DMS153 (cell line): ENCODE results near the gene PLOD1.
"Not testable (repeated sequence)": the region's sequence is repeated elsewhere in the genome, so short reads cannot be mapped to it uniquely, and the experiment has no call there.

Experiments used
- DNase-seq: peaks from one replicate; lab custom pipeline; 2025; lab: John Stamatoyannopoulos, UW

PLOD1 gene

DNA sequence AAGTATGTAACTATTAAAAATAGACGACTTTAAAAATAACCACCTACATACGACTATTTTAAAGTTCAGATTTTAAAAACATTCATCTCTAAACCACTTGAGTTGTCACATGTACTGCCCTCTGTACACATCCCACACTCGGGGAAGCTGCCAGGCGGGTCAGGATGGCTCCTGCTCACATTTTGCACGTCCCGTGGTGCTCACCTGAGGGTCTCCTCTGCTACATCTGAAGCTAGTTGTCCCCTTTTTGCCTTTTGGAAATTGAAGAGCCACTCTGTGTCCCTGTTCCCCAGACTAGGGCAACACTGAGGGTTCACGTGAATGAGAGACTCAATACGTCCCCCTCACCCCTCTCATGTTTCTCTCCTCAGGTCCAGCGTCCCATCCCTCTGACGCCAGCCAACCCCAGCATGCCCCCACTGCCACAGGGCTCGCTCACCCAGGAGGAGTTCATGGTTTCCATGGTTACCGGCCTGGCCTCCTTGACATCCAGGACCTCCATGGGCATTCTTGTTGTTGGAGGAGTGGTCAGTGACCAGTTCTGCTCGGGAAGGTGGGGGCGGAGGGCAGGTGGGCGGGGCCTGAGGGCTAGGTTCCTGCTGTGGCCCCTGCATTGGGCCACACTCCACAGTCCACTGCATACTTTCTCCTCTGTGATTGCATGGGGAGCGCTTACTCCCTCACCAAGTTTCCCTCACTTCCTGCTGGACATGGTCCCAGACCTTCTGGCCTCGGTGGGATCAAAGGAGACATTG, 71.8 kb downstream of the PLOD1 start:
- no peak for DNase-seq

DNA sequence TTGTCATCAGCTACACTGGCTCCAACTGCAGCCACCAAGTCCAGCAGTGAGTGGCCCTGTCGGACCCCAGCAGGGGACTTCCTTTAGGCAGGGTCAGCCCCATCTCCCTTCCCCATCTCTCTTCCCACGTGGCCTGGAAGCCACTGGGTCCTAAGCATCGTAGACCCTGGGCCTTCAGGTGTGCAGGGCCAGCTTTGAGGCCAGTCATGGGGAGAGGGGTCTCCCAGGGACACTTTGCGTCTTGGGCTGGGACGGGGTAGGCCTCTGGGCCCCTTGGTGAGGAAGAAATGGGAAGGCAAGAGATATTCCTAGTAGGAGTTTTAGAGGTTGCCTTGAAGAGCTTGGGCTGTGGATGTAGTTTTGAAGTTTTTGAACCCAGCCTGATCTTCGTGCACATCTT, 72.7 kb downstream of the PLOD1 start:
- no peak for DNase-seq

DNA sequence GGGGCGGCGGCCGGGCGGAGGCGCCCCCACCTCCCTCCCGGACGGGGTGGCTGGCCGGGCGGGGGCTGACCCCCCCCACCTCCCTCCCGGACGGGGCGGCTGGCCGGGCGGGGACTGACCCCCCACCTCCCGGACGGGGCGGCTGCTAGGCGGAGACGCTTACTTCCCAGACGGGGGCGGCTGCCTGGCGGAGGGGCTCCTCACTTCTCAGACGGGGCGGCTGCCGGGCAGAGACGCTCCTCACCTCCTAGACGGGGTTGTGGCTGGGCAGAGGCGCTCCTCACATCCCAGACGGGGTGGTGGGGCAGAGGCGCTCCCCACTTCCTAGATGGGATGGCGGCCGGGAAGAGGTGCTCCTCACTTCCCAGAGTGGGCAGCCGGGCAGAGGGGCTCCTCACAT, 73.8 kb downstream of the PLOD1 start:
- DNase-seq, result not testable (repeated sequence)

DNA sequence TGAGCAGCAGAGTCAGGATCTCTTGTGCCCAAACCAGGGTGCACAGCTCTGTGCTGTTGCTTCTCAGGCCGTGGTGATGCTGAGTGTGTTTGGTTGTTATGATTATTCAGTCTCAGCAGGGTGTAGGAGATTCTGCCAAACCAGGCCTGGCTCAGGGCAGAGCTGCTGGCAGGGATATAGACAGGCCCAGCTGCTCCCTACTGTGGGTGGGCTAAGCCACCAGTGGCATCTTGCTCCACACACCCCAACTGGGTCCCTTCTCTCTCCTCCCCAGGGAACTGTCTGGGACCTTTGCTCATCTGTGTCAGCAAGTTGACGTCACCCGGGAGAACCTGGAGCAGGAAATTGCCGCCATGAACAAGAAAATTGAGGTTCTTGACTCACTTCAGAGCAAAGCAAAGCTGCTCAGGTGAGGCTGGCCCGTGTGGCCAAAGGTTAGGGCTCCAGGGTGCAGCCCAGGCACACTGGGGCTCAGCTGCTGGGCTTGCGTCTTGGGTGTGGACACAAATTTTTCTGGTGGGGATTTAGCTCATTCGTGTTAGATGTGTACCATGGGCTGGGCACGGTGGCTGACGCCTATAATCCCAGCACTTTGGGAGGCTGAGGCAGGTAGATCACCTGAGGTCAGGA, 74.9 kb downstream of the PLOD1 start:
- no peak for DNase-seq

DNA sequence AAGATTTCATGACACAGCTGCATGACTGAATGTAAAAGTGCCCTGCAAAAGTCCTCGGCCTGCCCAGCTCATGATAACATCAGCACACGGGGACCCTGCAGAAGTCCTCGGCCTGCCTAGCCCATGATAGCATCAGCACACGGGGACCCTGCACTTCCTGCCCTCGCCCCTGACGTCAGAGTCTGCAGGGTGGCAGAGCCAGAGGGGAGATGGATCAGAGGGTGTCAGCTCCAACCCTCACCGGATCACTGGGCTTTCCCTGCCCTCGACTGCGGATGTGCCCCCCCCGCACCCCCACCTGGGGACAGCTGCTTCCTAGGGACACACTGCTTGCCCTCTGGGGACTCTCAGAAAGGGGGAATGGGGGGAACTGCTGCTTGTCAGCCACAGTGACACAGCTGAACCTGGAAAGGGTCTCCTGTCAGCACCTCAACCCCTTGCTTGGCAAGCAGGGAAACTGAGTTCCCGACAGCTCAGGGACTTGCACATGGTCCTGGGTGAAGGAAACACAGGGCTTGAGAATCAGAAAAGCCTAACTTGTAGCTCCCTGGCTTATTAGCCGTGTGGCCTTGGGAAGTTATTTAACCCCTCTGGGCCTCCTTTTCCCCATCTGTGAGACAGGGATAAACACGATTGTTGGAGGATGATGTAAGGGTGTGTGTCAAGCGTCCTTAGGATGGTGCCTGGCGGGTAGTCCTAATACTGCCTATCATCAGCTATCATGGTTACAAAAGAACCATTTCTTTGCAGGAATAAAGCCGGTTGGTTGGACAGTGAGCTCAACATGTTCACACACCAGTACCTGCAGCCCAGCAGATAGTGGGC, 76.4 kb downstream of the PLOD1 start:
- no peak for DNase-seq

DNA sequence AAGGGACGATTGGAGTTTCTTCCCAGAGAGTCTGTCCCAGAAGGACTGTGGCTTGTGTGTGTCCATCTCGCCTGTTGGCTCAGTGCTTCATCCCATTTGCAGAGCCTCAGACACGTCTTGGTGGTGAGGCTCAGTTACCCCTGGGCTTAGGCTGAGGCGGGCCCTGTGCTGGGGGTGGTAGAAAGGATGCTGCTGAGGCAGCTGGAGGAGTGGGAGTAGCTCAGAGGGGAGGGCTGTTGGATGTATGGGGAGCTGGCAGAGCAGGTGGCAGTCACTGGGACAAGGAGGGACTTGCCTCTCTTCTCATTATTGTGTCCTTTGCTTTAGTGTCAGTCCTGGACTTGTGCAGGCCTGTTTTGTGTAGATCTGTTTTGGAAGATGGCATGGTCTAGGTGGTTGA, 77.5 kb downstream of the PLOD1 start:
- DNase-seq, result no peak

DNA sequence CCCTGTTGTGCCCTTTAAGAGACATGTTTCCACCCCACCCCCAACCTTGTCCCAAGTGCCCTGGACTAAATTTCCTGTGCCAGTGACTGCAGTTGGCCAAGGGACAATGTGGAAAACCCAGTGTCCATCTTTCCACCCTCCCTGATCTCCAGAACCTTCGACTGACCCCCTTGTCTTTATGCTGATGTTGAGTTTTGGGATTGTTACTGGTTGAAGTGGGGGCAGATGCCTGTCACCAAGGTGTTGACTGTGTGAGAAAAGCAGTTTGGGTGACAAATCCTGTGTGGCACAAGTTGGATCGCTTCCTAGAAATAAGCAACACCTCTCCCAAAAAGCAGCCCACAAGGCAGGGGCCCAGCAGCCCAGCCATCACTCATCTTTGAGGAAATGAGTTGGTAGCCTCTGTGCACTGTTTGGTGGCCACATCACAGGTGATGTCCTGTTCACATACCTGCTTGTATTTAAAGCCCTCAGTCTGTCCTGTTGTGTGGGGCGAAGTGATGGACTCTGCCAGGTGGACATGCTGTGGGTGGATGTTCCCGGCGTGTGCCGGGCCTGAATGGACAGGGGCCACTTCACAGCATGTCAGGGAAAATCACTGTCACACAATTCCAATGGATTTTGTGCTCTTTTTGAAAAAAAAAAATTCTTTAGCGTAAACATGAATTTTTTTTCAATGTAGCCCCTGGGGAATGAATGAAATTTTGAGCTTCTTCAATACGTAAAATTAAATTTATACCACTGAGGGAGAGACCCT, 78.2 kb downstream of the PLOD1 start:
- DNase-seq, result no peak

DNA sequence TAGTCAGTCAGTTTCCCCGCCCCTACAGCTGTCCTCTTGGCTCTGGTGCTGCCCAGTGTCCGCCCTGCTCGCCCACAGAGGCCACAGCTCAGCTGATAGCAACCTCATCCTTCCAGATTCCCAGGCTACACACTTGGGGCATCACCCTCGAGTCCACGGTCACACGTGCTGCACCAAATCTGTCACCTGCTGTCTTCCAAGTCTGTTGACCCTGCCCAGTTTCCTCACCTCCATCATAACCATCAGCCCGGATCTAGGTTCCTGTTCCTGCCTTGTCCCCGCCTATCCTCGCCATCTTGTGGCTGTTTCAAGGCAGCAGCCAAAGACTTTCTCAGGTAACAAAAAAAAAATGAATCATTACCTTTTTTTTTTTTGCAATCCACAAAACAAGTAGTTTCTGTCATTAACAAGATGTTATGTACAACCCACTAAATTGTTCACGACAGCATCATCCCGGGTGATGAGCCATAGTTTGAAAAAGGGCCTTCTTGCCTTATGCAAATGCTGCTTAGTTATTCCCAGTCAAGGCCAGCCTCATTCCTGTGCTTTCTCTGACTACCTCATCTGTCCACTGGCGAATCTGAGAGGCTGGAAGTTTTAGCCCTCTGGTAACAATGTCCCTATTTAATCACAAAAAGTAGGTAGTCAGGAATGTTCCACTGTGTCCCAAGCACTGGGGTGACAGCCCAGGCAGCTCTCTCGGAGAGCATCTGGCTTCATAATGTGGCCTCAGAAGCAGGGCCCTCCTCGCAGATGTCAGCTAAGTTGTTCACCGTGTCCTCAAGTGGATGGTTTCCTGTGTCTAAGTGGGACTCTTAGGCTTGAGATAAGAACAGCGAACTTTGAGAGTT, 79.8 kb downstream of the PLOD1 start:
- no peak for DNase-seq

DNA sequence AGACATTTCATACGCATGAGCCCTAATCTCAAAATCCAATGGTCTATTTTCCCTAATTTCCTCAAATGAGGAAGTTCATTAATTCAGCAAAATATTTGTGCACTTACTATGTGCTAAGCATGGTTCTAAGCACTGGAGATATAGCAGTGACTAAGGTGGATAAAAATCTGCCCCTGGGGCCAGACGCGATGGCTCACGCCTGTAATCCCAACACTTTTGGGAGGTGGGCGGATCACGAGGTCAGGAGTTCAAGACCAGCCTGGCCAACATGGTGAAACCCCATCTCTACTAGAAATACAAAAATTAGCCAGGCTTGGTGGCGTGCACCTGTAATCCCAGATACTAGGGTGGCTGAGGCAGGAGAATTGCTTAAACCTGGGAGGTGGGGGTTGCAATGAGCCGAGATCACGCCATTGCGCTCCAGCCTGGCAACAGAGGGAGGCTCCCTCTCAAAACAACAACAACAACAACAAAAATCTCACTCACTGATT, 80.5 kb downstream of the PLOD1 start:
- no peak for DNase-seq

DNA sequence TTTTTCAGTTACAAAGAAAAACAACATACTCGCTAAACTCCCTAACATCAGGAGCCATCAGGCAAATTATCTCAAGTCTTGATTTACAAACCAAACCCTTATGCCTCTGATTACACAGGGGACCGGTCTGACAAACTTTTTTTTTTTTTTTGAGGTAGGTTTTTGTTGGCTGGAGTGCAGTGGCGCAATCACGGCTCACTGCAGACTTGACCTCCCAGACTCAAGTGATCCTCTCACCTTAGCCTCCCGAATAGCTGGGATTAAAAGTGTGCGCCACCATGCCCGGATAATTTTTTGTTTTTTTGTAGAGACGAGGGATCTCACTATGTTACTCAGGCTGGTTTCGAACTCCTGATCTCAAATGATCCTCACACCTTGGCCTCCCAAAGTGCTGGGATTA, 81.0 kb downstream of the PLOD1 start:
- DNase-seq, result no peak

DNA sequence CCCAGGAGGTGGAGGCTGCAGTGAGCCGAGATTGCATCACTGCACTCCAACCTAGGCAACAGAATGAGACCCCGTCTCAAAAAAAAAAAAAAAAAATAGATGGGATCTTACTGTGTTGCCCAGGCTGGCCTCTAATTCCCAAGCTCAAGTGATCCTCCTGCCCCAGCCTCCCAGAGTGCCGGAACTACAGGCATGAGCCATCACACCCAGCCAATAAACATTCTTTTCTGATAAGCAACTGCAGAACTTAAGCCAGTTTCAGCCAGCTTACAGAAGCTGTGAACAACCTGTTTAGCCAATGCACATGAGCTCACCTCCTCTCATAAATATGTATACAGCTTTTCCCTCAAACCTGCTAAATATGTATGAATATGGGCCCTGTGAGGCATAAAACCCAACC, 81.7 kb downstream of the PLOD1 start:
- DNase-seq, result no peak

DNA sequence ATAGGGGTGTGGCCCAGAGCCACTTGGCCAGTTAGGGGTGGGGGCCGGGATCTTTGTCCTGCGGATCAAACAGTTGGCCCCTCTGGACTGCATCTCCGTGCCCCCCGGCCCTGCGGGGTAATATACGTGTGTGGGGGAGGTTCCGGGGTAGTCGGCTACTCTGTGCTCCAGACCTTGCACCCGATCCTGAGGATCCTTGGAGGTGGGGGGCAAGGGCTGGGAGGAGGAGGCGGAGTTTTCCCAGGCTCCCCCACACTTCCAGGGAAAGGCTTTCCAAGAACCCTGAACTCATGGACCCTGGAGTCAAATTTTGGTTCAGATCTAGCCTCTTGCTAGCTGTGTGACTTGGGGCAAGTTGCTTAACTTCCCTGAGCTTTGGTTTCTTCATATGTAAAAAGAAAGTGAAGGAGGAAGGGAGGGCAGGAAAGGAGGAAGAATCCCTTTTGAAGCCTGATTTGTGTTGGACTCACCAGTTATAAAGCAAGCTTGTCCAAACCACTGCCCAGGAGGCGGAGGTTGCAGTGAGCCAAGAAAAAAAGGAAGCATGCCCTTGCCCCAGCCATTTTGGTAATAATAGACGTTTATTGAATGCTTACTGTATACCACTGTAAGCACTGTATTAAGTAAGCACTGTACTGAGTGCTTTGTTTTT, 85.5 kb downstream of the PLOD1 start:
- DNase-seq, result no peak

DNA sequence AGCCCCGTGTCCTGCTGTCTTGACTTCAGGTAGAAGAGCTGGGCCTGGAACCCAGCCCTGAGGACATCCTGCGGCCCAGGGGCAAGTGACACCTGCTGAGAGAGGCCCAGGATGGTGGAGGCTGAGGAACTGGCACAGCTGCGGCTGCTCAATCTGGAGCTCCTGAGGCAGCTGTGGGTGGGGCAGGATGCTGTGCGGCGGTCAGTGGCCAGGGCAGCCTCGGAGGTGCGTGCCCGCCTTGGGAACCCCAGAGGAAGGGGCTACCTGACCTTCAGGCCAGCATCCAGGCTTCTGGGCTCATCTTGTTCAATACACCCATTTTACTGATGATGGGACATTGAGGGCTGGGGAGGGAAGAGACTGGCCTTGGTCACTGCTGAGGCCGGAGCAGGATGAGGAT, 87.1 kb downstream of the PLOD1 start:
- DNase-seq, result no peak

DNA sequence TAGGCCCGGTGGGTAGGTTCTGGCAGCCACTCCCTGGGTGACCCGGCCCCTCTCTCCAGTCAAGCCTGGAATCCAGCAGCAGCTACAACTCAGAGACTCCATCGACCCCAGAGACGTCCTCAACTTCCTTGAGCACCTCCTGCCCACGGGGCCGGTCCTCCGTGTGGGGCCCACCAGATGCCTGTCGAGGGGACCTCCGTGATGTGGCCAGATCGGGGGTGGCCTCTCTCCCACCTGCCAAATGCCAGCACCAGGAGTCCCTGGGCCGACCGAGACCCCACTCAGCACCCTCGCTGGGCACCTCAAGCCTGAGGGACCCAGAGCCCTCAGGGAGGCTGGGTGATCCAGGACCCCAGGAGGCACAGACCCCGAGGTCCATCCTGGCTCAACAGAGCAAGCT, 87.5 kb downstream of the PLOD1 start:
- DNase-seq, result no peak
